Neural cell (in vitro differentiated cells): Measurements from ENCODE around the gene YKT6. TPM values are rescaled to one million over a fixed set of nuclear protein-coding genes. Genes with fewer than 3 reads are reported as not detected.
A peak's percentile ranks its signal among the peaks of the same experiment; 100 is the strongest.

Source experiments
- H2AFZ ChIP-seq: fragments of 200-600, 300-800 bp; sonication (generic), shearing (Covaris generic); 2 replicates; pipeline ENCODE4 v1.6.0; 2014; ENCODE audit warnings: low read depth, mild to moderate bottlenecking, antibody characterized with exemption, low read length, moderate library complexity
- H3F3A ChIP-seq: fragments of 200-600 bp; shearing (Covaris generic); 2 replicates; pipeline ENCODE4 v1.6.1; 2016; ENCODE audit warnings: mild to moderate bottlenecking, moderate library complexity, mixed read lengths, antibody characterized with exemption, low read length; ENCODE audit not compliant: insufficient read depth, poor library complexity, severe bottlenecking
- H3K27ac ChIP-seq: fragments of 200-600, 300-800 bp; sonication (generic), shearing (Covaris generic); 2 replicates; pipeline ENCODE4 v1.5.1; 2014; ENCODE audit warnings: mild to moderate bottlenecking, low read length, moderate library complexity
- H3K27me3 ChIP-seq: fragments of 300-800, 200-600 bp; sonication (generic), shearing (Covaris generic); 2 replicates; pipeline ENCODE4 v1.6.0; 2014; ENCODE audit warnings: mild to moderate bottlenecking, low read depth, low read length, moderate library complexity; ENCODE audit not compliant: insufficient read depth
- H3K36me3 ChIP-seq: fragments of 300-800, 200-600 bp; sonication (generic), shearing (Covaris generic); 2 replicates; pipeline ENCODE4 v1.5.1; 2014; ENCODE audit warnings: mild to moderate bottlenecking, antibody characterized with exemption, low read length, moderate library complexity; ENCODE audit not compliant: insufficient read depth
- H3K4me2 ChIP-seq: fragments of 300-800, 200-600 bp; sonication (generic), shearing (Covaris generic); 2 replicates; pipeline ENCODE4 v1.6.0; 2014; ENCODE audit warnings: mild to moderate bottlenecking, low read length
- H3K4me3 ChIP-seq: fragments of 300-800, 200-600 bp; sonication (generic), shearing (Covaris generic); 2 replicates; pipeline ENCODE4 v1.5.1; 2014; ENCODE audit warnings: mild to moderate bottlenecking, low read length, moderate library complexity
- H3K79me2 ChIP-seq: fragments of 200-600 bp; shearing (Covaris generic); replicated peaks from 2 replicates; pipeline ENCODE4 v1.6.0; 2014; ENCODE audit warnings: mild to moderate bottlenecking, low read length, moderate library complexity; ENCODE audit not compliant: insufficient read depth
- H3K9ac ChIP-seq: fragments of 300-800, 200-600 bp; sonication (generic), shearing (Covaris generic); 2 replicates; pipeline ENCODE4 v1.6.1; 2016; ENCODE audit warnings: mild to moderate bottlenecking, low read length, mixed read lengths
- H3K9me2 ChIP-seq: fragments of 200-600 bp; shearing (Covaris generic); 2 replicates; pipeline ENCODE4 v1.6.1; 2016; ENCODE audit warnings: mild to moderate bottlenecking, low read length, mixed read lengths; ENCODE audit not compliant: insufficient read depth
- H3K9me3 ChIP-seq: fragments of 200-600, 300-800 bp; sonication (generic), shearing (Covaris generic); 2 replicates; pipeline ENCODE4 v1.6.1; 2016; ENCODE audit warnings: mild to moderate bottlenecking, mixed run types, low read length, moderate library complexity, mixed read lengths
- H4K20me1 ChIP-seq: fragments of 200-600 bp; shearing (Covaris generic); 2 replicates; pipeline ENCODE4 v1.6.1; 2016; ENCODE audit warnings: mild to moderate bottlenecking, mixed run types; ENCODE audit not compliant: insufficient read depth
- EP300 ChIP-seq: fragments of 450-650 bp; conservative IDR thresholded peaks from 2 replicates; pipeline ENCODE4 v1.6.1; 2014; ENCODE audit warnings: antibody characterized with exemption, mild to moderate bottlenecking, moderate library complexity; ENCODE audit not compliant: poor library complexity, severe bottlenecking
- EZH2 ChIP-seq: fragments of 200-600, 300-800 bp; shearing (Covaris generic), sonication (generic); IDR thresholded peaks from 2 replicates; pipeline ENCODE4 v1.6.1; 2014; ENCODE audit warnings: antibody characterized with exemption, low read length, borderline replicate concordance, mild to moderate bottlenecking; ENCODE audit not compliant: insufficient read depth, poor library complexity, severe bottlenecking
- MXI1 ChIP-seq: fragments of 450-650 bp; conservative IDR thresholded peaks from 2 replicates; pipeline ENCODE4 v1.6.1; 2014; ENCODE audit warnings: antibody characterized with exemption, mild to moderate bottlenecking; ENCODE audit not compliant: poor library complexity, severe bottlenecking
- POLR2AphosphoS5 ChIP-seq: IDR thresholded peaks from 2 replicates; pipeline ENCODE4 v1.6.1; 2012
- RAD21 ChIP-seq: fragments of 450-650 bp; conservative IDR thresholded peaks from 2 replicates; pipeline ENCODE4 v1.6.1; 2014; ENCODE audit warnings: antibody characterized with exemption, mild to moderate bottlenecking, moderate library complexity
- REST ChIP-seq: IDR thresholded peaks from 2 replicates; pipeline ENCODE4 v1.6.1; 2012; ENCODE audit warnings: borderline replicate concordance
- SMC3 ChIP-seq: fragments of 450-650 bp; conservative IDR thresholded peaks from 2 replicates; pipeline ENCODE4 v1.6.1; 2014; ENCODE audit warnings: antibody characterized with exemption, mild to moderate bottlenecking, moderate library complexity; ENCODE audit not compliant: poor library complexity
- TAF1 ChIP-seq: IDR thresholded peaks from 2 replicates; pipeline ENCODE4 v1.6.1; 2012; ENCODE audit warnings: low read depth
- polyA minus RNA-seq: library from RNA; depleted of rRNA, polyadenylated mRNA; stranded (reverse); fragments of >200 nt; gene quantifications from 2 replicates; pipeline ENCODE4 v1.2.3, GENCODE V29; 2014
- polyA plus RNA-seq: library from polyadenylated mRNA; depleted of rRNA; stranded (reverse); fragments of >200 nt; gene quantifications from 2 replicates; pipeline ENCODE4 v1.2.3, GENCODE V29; 2014
- TF ChIP-seq, protein P1 (sequence below): fragments of 450-650 bp; IDR thresholded peaks from 2 replicates; pipeline ENCODE4 v1.5.1; 2014; ENCODE audit warnings: antibody characterized with exemption, mild to moderate bottlenecking, moderate library complexity; ENCODE audit not compliant: poor library complexity, severe bottlenecking

The YKT6 gene
- polyA plus RNA-seq (93.4 and 114 TPM in 2 replicates), polyA minus RNA-seq (111 and 112 TPM in 2 replicates)

GRCh38 chr7:44200699-44201461 is at the start of gene YKT6:
YKT6 (plus strand) TSS chr7:44200978; CDS start chr7:44201136, 158 bp downstream.
- H2AFZ ChIP-seq: peak within 1 kb of the TSS; percentile 59
- peak within 1 kb of the TSS; percentile 79 for H3K4me2 ChIP-seq
- H3K27me3 ChIP-seq: no peaks in the 10 kb centered on the region
- H3K4me3 ChIP-seq: peak within 1 kb of the TSS; percentile 95
- H3K27ac ChIP-seq: peak within 1 kb of the TSS; percentile 61
- no peaks in the 10 kb centered on the region for H3K9me2 ChIP-seq
- H3K79me2 ChIP-seq: peaks cover 30% of the 10 kb centered on the region
- no peak for TF ChIP-seq EZH2
- TF ChIP-seq RAD21: peak; percentile 68
- TF ChIP-seq TAF1: peak; percentile 82
- TF ChIP-seq REST: peak; percentile 26
- TF ChIP-seq MXI1: peak; percentile 90
- peak; percentile 75 for TF ChIP-seq SMC3
- TF ChIP-seq, protein P1, sequence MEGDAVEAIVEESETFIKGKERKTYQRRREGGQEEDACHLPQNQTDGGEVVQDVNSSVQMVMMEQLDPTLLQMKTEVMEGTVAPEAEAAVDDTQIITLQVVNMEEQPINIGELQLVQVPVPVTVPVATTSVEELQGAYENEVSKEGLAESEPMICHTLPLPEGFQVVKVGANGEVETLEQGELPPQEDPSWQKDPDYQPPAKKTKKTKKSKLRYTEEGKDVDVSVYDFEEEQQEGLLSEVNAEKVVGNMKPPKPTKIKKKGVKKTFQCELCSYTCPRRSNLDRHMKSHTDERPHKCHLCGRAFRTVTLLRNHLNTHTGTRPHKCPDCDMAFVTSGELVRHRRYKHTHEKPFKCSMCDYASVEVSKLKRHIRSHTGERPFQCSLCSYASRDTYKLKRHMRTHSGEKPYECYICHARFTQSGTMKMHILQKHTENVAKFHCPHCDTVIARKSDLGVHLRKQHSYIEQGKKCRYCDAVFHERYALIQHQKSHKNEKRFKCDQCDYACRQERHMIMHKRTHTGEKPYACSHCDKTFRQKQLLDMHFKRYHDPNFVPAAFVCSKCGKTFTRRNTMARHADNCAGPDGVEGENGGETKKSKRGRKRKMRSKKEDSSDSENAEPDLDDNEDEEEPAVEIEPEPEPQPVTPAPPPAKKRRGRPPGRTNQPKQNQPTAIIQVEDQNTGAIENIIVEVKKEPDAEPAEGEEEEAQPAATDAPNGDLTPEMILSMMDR: peak; percentile 73
- peak; percentile 89 for TF ChIP-seq POLR2AphosphoS5
- peak; percentile 48 for TF ChIP-seq EP300
- H3K9ac ChIP-seq: peak within 1 kb of the TSS; percentile 79
- no peaks in the 10 kb centered on the region for H3K9me3 ChIP-seq
- H3K36me3 ChIP-seq: no peaks in the 10 kb centered on the region
- H3F3A ChIP-seq: no peaks in the 10 kb centered on the region
- no peaks in the 10 kb centered on the region for H4K20me1 ChIP-seq

DNA sequence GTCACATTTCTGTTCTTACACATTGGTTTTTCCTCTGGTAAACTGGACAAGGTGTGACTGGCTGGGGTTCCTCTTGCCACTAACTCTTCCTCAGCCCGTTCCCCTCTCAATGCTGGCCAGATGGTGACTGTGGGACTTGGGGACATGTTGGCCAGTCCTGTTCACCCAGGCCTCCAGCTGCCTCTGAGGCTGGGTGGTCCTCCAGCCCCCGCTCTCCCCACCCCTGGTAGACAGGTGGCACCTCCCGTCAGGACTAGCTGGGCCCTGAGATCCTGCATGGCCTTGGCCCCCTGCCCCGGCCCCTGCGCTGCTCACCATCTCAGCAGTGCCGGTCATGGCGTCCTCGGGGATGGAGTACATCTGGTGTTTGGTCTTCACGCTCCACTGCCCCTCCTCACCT is 48.8 kb upstream of the YKT6 start:
- no peak overlapping the region for H3K4me3 ChIP-seq
- no peak overlapping the region for H3K9ac ChIP-seq
- H3F3A ChIP-seq: no peaks in the 10 kb centered on the region
- no peaks in the 10 kb centered on the region for H3K27me3 ChIP-seq
- no peaks in the 10 kb centered on the region for H3K9me2 ChIP-seq
- H3K27ac ChIP-seq: no peak overlapping the region
- TF ChIP-seq POLR2AphosphoS5: no peak
- TF ChIP-seq, protein P1: no peak
- no peak for TF ChIP-seq EP300
- TF ChIP-seq REST: no peak
- no peak for TF ChIP-seq MXI1
- TF ChIP-seq EZH2: no peak
- no peak for TF ChIP-seq SMC3
- TF ChIP-seq TAF1: no peak
- TF ChIP-seq RAD21: no peak
- no peak overlapping the region for H2AFZ ChIP-seq
- no peaks in the 10 kb centered on the region for H3K36me3 ChIP-seq
- H4K20me1 ChIP-seq: no peaks in the 10 kb centered on the region
- H3K9me3 ChIP-seq: no peaks in the 10 kb centered on the region
- H3K4me2 ChIP-seq: no peak overlapping the region
- H3K79me2 ChIP-seq: no peaks in the 10 kb centered on the region
